K562 (cell line): ENCODE data around the gene SLC44A5. TPM values are rescaled to one million over a fixed set of nuclear protein-coding genes. Genes with fewer than 3 reads are reported as not detected.

Experiments
- ATAC-seq: fragments of 200-7000 bp; cut with Tn5 transposase; 3 replicates; pipeline ENCODE4 v1.9.1; 2020; ENCODE audit warnings: moderate library complexity
- BruUV-seq: library from RNA; stranded (reverse); fragments of 400-500 nt; replicated peaks from 2 replicates; lab custom pipeline; 2021; lab: Mats Ljungman, UMichigan
- CTCF ChIA-PET: fragments of 300-600 bp; formaldehyde crosslinking; extraction: SDS; loops from one replicate; lab custom pipeline; 2021; ENCODE audit warnings: low intra/inter-chr PET ratio; lab: Yijun Ruan, JAX
- POLR2A ChIA-PET: fragments of 300-600, 350-650 bp; sonication (Branson Sonifier 250); formaldehyde crosslinking; extraction: SDS; loops from one replicate; lab custom pipeline; 2021; ENCODE audit warnings: antibody characterized with exemption, inconsistent platforms; lab: Yijun Ruan, JAX
- DNase-seq, 4 experiments: peaks; one replicate each; pipeline versions ENCODE4 v3.0.0 to v3.0.0-alpha.2; 2011 to 2018; ENCODE audit warnings: low spot score in 3 of 4, mixed read lengths in 3 of 4; ENCODE audit errors: extremely low read depth in 1 of 4
- FAIRE-seq: peaks from 2 replicates; lab custom pipeline; 2011; peaks lifted over from hg19 to GRCh38; lab: Jason Lieb, UNC
- H2AFZ ChIP-seq: 2 replicates; pipeline ENCODE4 v1.6.0; 2011; ENCODE audit warnings: low read depth, low read length, control low read depth, inconsistent platforms
- H3K27ac ChIP-seq: fragments of 200-600 bp; 3 replicates; pipeline ENCODE4 v1.8.0; 2011; ENCODE audit warnings: low read depth, mild to moderate bottlenecking, control low read depth, inconsistent platforms, low read length, moderate library complexity, mixed read lengths; ENCODE audit errors: extremely low read depth
- H3K27me3 ChIP-seq, 2 experiments: fragments of 300-600 bp in 1 of 2; 2 replicates in 1 of 2; 3 replicates in 1 of 2; pipeline versions ENCODE4 v1.6.0 to v1.8.0; 2011; ENCODE audit warnings: inconsistent platforms in 2 of 2, low read length in 2 of 2, mild to moderate bottlenecking in 1 of 2, mixed read lengths in 1 of 2, moderate library complexity in 1 of 2; ENCODE audit not compliant: control insufficient read depth in 2 of 2, insufficient read depth in 2 of 2
- H3K36me3 ChIP-seq: fragments of 300-600 bp; 3 replicates; pipeline ENCODE4 v1.8.0; 2011; ENCODE audit warnings: mild to moderate bottlenecking, low read length, inconsistent platforms; ENCODE audit not compliant: control insufficient read depth, insufficient read depth
- H3K4me1 ChIP-seq, 2 experiments: fragments of 200-600 bp in 1 of 2; replicated peaks in 1 of 2; 2 replicates in 1 of 2; 3 replicates in 1 of 2; pipeline versions ENCODE4 v1.5.1 to v1.8.0; 2011; ENCODE audit warnings: inconsistent platforms in 2 of 2, low read length in 2 of 2, mild to moderate bottlenecking in 1 of 2, mixed read lengths in 1 of 2, moderate library complexity in 1 of 2; ENCODE audit not compliant: control insufficient read depth in 2 of 2, insufficient read depth in 2 of 2
- H3K4me2 ChIP-seq: 2 replicates; pipeline ENCODE4 v1.6.1; 2011; ENCODE audit warnings: low read length, control low read depth, inconsistent platforms, mixed read lengths; ENCODE audit not compliant: insufficient read depth
- H3K4me3 ChIP-seq: fragments of 200-600 bp; sonication (generic), shearing (Covaris generic); 2 replicates; pipeline ENCODE4 v1.5.1; 2016; ENCODE audit warnings: control low read depth, inconsistent platforms
- H3K79me2 ChIP-seq: fragments of 200-600 bp; 3 replicates; pipeline ENCODE4 v1.8.0; 2011; ENCODE audit warnings: low read length, inconsistent platforms; ENCODE audit not compliant: control insufficient read depth, insufficient read depth
- H3K9ac ChIP-seq, 2 experiments: 2 replicates each; pipeline versions ENCODE4 v1.6.0 to v1.6.1; 2011; ENCODE audit warnings: low read depth in 2 of 2, low read length in 2 of 2, control low read depth in 1 of 2, inconsistent platforms in 1 of 2, mild to moderate bottlenecking in 1 of 2, mixed read lengths in 1 of 2; ENCODE audit not compliant: insufficient read depth in 1 of 2
- H3K9me1 ChIP-seq: one replicate; pipeline ENCODE4 v1.6.0; 2011; ENCODE audit warnings: inconsistent platforms, mild to moderate bottlenecking, low read length, moderate library complexity; ENCODE audit not compliant: control insufficient read depth, insufficient read depth
- H3K9me3 ChIP-seq: replicated peaks from 2 replicates; pipeline ENCODE4 v1.5.1; 2011; ENCODE audit warnings: low read depth, low read length, inconsistent platforms; ENCODE audit not compliant: control insufficient read depth, insufficient read depth
- H4K20me1 ChIP-seq: replicated peaks from 2 replicates; pipeline ENCODE4 v1.6.1; 2011; ENCODE audit warnings: low read length, inconsistent platforms, mixed read lengths; ENCODE audit not compliant: control insufficient read depth, insufficient read depth
- BRCA1 ChIP-seq, 2 experiments: fragments of 450-650 bp in 1 of 2; sonication (generic) in 1 of 2; formaldehyde crosslinking in 1 of 2; IDR thresholded peaks; 2 replicates each; pipeline versions ENCODE4 v1.5.0 to v1.6.1; 2017 to 2020; ENCODE audit warnings: mild to moderate bottlenecking in 1 of 2, missing genetic modification reagents in 1 of 2
- CBX8 ChIP-seq: fragments of 200-600 bp; sonication (generic); IDR thresholded peaks from 2 replicates; pipeline ENCODE4 v1.6.1; 2012; ENCODE audit warnings: borderline replicate concordance, mixed run types, low read depth, mild to moderate bottlenecking, moderate library complexity, mixed read lengths, low read length, control low read depth, inconsistent platforms; ENCODE audit not compliant: poor library complexity, severe bottlenecking; ENCODE audit errors: extremely low read depth
- CCNT2 ChIP-seq: IDR thresholded peaks from 2 replicates; pipeline ENCODE4 v1.6.1; 2011; ENCODE audit warnings: borderline replicate concordance, low read depth, mild to moderate bottlenecking, moderate library complexity, mixed read lengths, low read length; ENCODE audit not compliant: insufficient read length; ENCODE audit errors: extremely low read depth
- CHD2 ChIP-seq: IDR thresholded peaks from 2 replicates; pipeline ENCODE4 v1.6.1; 2011; ENCODE audit warnings: low read depth, low read length
- CUX1 ChIP-seq: fragments of 200-800 bp; sonication (Bioruptor generic); IDR thresholded peaks from 2 replicates; pipeline ENCODE4 v1.6.1; 2016; ENCODE audit warnings: missing genetic modification characterization, missing compliant biosample characterization
- ELF4 ChIP-seq: fragments of 450-650 bp; formaldehyde crosslinking; IDR thresholded peaks from 2 replicates; pipeline ENCODE4 v1.4.0; 2022; ENCODE audit warnings: missing genetic modification characterization
- NCOA6 ChIP-seq: fragments of 450-650 bp; IDR thresholded peaks from 2 replicates; pipeline ENCODE4 v1.6.1; 2017; ENCODE audit warnings: mild to moderate bottlenecking
- RBFOX2 ChIP-seq: fragments of 200-400 bp; formaldehyde crosslinking; IDR thresholded peaks from 2 replicates; pipeline ENCODE4 v1.6.1; 2017; ENCODE audit warnings: low read depth, mild to moderate bottlenecking, low read length, moderate library complexity
- SMARCC2 ChIP-seq: fragments of 450-650 bp; IDR thresholded peaks from 2 replicates; pipeline ENCODE4 v1.6.1; 2017; ENCODE audit warnings: antibody characterized with exemption, moderate library complexity, mild to moderate bottlenecking, low read depth
- YY1 ChIP-seq, 3 experiments: IDR thresholded peaks; 2 replicates each; pipeline ENCODE4 v1.6.1; 2011; ENCODE audit warnings: low read length in 2 of 3, mild to moderate bottlenecking in 2 of 3, moderate library complexity in 2 of 3, borderline replicate concordance in 1 of 3, control low read depth in 1 of 3, low read depth in 1 of 3; ENCODE audit not compliant: insufficient read depth in 3 of 3, insufficient replicate concordance in 2 of 3, control insufficient read depth in 1 of 3, insufficient read length in 1 of 3; ENCODE audit errors: extremely low read depth in 1 of 3
- WGBS: fragments of 100-300 bp; shearing (Covaris generic); methylation state at CpG from one replicate; pipeline ENCODE4 v1.1.6; 2016; ENCODE audit warnings: low coverage, mixed read lengths; ENCODE audit not compliant: insufficient coverage; ENCODE audit errors: missing lambda C conversion rate; 5-methylcytosine and 5-hydroxymethylcytosine counted together
- in situ Hi-C: fragments of 300-500 bp; cut with MboI; formaldehyde crosslinking; loops from 4 replicates; pipeline ENCODE4 v1.15.0; 2018; ENCODE audit warnings: inconsistent platforms, mixed read lengths
- intact Hi-C: fragments of 100-400 bp; cut with micrococcal nuclease; formaldehyde crosslinking; loops from 2 replicates; pipeline ENCODE4 v1.14.2; 2022
- polyA plus RNA-seq, 8 experiments: library from polyadenylated mRNA; depleted of rRNA in 4 of 8; stranded (reverse) in 5 of 8; unstranded in 3 of 8; fragments of >200 nt; fragmentation: Nextera tagmentation in 2 of 8; fragmentation: Illumina TruSeq in 1 of 8; extraction: Ambion mirVana in 2 of 8; extraction: Trizol in 1 of 8; gene quantifications; 2 replicates each; pipeline versions ENCODE4 v1.2.1 to v1.2.3, GENCODE V29; 2011 to 2014; ENCODE audit warnings: inconsistent platforms in 1 of 8, missing spikeins in 1 of 8
- total RNA-seq, 7 experiments: library from RNA; depleted of rRNA in 6 of 7; stranded (reverse); fragments of >200 nt in 6 of 7; fragmentation: Illumina TruSeq in 2 of 7; extraction: Trizol in 2 of 7; gene quantifications; 2 replicates each; pipeline versions ENCODE4 v1.2.1 to v1.2.3, GENCODE V29; 2011 to 2021; ENCODE audit warnings: low replicate concordance in 1 of 7
- TF ChIP-seq, protein P1 (sequence below), 2 experiments: IDR thresholded peaks; 2 replicates each; pipeline ENCODE4 v1.6.1; 2012; ENCODE audit warnings: improper control_type of control experiment in 2 of 2, low read depth in 2 of 2, low read length in 2 of 2, borderline replicate concordance in 1 of 2

Gene SLC44A5
- total and polyA plus RNA-seq, 9 of the 15 experiments (the other 6 are each of a cell fraction or from before 2014, with no cell fraction given): 1.2 to 10.1 (median 3.2) TPM

GRCh38 chr1:75202751-75203150 is 408.2 kb downstream of the SLC44A5 start:
- H3K27ac ChIP-seq: no peak overlapping the region
- H3K79me2 ChIP-seq: no peaks in the 10 kb centered on the region
- in situ Hi-C loops (loop anchor here (10.0 kb wide), 1 partner anchor 438 kb away; no protein-coding TSS in a partner anchor), intact Hi-C loops (loop anchor here (1.0 to 5.0 kb wide), 2 partner anchors 70 to 430 kb away; partner anchors contain the start of gene LHX8)
- no peak overlapping the region for H3K4me3 ChIP-seq
- H3K27me3 ChIP-seq: no peaks in the 10 kb centered on the region
- H3K4me2 ChIP-seq: no peak overlapping the region
- no peak for ATAC-seq
- BruUV-seq: no TSS peak
- no peaks in the 10 kb centered on the region for H3K9me1 ChIP-seq
- no peak for DNase-seq
- no peaks in the 10 kb centered on the region for H4K20me1 ChIP-seq
- no peaks in the 10 kb centered on the region for H3K9me3 ChIP-seq
- H2AFZ ChIP-seq: no peak overlapping the region
- ChIA-PET CTCF (interaction anchor here (5.2 kb wide), 1 partner anchor 431 kb away, joined by 53 read pairs; no protein-coding TSS in a partner anchor), POLR2A (interaction anchor here (0.6 kb wide), 1 partner anchor 50 kb away, joined by 3 read pairs; no protein-coding TSS in a partner anchor)
- no peak for FAIRE-seq
- H3K36me3 ChIP-seq: no peaks in the 10 kb centered on the region
- no peak overlapping the region for H3K9ac ChIP-seq
- 12% methylated on average over 4 of the region's 4 CpGs for WGBS
- no peaks in the 10 kb centered on the region for H3K4me1 ChIP-seq
- no peak for TF ChIP-seq CHD2
- TF ChIP-seq SMARCC2: no peak
- TF ChIP-seq, protein P1, sequence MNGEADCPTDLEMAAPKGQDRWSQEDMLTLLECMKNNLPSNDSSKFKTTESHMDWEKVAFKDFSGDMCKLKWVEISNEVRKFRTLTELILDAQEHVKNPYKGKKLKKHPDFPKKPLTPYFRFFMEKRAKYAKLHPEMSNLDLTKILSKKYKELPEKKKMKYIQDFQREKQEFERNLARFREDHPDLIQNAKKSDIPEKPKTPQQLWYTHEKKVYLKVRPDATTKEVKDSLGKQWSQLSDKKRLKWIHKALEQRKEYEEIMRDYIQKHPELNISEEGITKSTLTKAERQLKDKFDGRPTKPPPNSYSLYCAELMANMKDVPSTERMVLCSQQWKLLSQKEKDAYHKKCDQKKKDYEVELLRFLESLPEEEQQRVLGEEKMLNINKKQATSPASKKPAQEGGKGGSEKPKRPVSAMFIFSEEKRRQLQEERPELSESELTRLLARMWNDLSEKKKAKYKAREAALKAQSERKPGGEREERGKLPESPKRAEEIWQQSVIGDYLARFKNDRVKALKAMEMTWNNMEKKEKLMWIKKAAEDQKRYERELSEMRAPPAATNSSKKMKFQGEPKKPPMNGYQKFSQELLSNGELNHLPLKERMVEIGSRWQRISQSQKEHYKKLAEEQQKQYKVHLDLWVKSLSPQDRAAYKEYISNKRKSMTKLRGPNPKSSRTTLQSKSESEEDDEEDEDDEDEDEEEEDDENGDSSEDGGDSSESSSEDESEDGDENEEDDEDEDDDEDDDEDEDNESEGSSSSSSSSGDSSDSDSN (IDR thresholded peaks at IDR 0.05; ENCODE audit: borderline replicate concordance in 1 of 2, low read depth in 2 of 2, low read length in 2 of 2): no peak
- no peak for TF ChIP-seq CCNT2
- no peak for TF ChIP-seq CUX1 (CRISPR knock-in tag)
- TF ChIP-seq ELF4 (CRISPR knock-in tag): no peak
- no peak for TF ChIP-seq RBFOX2
- TF ChIP-seq CBX8: no peak
- no peak for TF ChIP-seq BRCA1 (IDR thresholded peaks at IDR 0.05)
- no peak for TF ChIP-seq BRCA1 (CRISPR knock-in tag; IDR thresholded peaks at IDR 0.05)
- no peak for TF ChIP-seq YY1 (IDR thresholded peaks at IDR 0.05; ENCODE audit: borderline replicate concordance in 1 of 3, control insufficient read depth in 1 of 3, extremely low read depth in 1 of 3, insufficient read depth in 3 of 3, insufficient read length in 1 of 3, insufficient replicate concordance in 2 of 3, low read depth in 1 of 3, low read length in 2 of 3)
- TF ChIP-seq NCOA6: no peak
